NCI-H2227 (cell line): ENCODE results near the gene MYBPC3.
"Not testable (repeated sequence)": the region's sequence is repeated elsewhere in the genome, so short reads cannot be mapped to it uniquely, and the experiment has no call there.

Experiments
- DNase-seq: peaks from one replicate; lab custom pipeline; 2025; ENCODE audit not compliant: unreplicated experiment; lab: John Stamatoyannopoulos, UW

Gene MYBPC3

DNA sequence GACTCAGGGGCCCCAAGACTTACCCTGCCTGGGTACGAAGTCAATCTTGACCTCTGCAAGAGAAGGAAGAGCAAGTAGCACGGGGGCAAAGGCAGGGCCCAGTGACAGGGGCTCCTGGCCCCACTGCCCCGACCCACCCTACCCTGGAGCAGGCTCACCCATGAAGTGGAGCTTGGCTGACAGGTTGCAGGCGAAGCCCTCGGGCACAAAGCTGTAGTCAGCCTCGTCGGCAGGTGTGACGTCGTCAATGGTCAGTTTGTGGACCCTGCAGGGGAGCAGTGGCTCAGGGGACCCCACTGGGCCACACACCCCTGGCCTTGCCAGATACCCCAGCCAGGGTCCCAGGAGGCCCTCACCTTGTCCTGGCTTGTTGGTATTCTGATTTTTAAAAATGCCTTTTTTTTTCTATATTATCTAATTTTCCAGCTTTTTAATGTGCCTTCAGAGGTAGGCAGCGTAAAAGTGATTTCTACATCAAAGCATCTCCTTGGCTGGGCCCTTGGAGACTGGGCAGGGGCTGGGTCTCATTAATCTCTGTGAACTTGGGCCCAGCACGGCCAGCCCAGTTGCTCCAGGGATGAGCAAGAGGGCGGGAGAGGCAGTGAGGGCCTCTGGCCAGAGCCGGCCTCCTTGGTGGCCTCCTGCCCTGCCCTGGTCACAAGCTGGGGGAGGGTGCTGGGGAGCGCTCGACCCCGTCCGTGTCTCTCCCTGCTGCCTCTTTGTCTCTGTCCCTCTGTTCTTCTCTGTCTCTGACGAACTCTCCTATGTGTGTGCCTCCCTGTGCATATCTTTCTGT is 11.3 kb downstream of the MYBPC3 start:
- DNase-seq = no peak

- no peak for DNase-seq
Measured at GRCh38 chr11:47340010-47340409, 12.5 kb downstream of the MYBPC3 start.

GRCh38 chr11:47338396-47339241 is 13.9 kb downstream of the MYBPC3 start:
- DNase-seq = no peak

DNA sequence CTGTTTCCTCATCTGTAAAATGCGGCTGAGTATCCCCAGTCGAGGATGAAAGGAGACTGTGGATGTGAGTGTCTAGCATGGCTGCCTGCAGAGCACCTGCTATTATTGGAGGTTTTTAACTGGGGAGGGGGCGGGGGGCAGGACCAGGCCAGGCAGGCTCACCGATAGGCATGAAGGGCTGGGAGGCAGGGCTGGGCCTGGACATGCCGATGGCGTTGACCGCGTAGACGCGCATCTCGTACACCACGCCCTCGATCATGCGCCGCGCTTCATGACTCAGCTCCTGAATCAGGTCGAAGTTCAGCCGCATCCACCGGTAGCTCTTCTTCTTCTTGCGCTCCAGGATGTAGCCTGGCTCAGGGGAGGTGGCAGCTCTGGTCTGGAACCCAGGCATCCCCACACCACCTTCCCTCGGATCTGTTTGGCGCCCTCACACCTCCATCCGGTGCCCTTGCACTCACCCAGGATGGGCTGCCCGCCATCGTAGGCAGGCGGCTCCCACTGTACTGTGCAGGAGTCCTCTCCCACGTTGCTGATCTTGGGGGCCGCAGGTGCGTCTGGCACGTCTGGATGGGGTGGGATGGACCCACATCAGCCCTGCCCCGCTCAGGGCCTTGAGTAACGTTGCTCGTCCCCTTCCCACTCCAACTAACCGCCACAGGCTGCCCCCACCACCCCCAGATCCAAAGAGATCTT is 15.1 kb downstream of the MYBPC3 start:
- no peak for DNase-seq

DNA sequence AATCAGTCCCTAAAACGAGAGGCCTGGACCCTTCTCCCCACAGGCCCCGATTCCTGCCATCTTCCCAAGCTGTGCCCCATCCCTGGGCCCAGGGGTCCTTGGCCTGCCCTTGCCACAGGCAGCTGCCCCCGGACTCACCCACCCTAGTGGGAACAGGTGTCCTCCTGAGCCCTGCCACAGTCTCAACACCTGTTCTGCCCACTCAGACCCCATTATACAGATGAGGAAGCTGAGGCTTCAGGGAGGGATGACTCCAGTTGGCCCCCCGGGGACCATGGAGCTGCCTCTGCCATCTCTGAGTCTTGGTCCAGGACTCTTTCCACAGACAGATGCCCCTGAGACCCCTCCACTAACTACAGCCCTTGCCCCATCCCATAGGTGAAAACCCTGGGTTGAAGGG is 15.9 kb downstream of the MYBPC3 start:
- no peak for DNase-seq

GRCh38 chr11:47335733-47336132 is 16.8 kb downstream of the MYBPC3 start:
- DNase-seq = no peak

DNA sequence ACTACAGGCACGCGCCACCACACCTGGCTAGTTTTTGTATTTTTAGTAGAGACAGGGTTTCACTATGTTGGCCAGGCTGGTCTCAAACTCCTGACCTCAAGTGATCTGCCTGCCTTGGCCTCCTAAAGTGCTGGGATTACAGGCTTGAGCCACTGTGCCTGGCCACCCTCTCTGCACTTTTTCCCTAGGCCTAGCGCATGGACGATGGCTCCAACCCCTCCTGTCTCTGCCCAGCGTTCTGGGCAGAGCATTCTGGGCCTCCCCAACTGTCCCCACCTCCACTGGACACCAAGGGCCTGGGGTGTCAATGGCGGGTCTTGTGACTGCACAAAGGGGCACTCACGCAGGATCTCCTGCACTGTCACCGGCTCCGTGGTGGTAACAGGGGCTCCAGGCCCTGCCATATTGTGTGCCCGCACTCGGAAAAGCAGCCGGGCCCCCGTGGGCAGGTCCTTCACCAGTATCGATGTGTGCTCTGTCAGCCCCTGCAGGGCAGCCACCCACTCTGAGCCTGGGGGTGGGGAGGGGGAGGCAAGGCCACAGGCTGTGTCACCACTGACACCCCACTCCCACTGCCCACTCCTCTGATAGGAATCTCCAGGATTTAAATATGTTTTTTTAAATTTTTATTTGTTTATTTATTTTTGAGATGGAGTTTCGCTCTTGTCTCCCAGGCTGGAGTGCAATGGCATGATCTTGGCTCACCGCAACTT is 17.6 kb downstream of the MYBPC3 start:
- not testable (repeated sequence) for DNase-seq

DNA sequence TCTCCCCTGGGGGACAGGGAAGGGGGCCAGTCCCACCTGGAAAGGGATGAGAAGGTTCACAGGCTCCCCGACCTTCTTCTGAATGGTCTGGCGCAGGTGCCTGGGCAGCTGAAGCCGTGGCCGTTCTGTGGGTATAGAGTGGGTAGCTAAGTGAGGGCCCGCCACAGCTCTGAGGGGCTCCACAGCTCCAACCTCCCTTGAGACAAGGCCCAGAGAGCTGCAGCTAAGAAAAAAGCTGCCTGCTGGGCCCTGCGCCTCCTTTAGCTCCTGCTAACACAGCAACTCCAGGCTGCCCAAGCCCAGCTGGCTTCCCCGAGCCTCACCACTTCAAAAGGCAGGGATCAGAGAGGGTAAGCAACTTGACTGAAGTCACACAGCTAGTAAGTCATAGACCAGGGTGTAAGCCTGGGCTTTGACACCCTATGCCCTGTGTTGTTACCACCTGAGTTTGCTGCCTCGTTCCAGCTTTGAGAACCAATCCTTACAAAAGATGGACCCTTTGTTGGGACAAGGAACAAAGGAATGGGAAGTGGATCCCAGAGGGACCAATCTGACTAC is 18.5 kb downstream of the MYBPC3 start:
- DNase-seq = no peak

GRCh38 chr11:47333526-47333845 is 19.0 kb downstream of the MYBPC3 start:
- DNase-seq = no peak

DNA sequence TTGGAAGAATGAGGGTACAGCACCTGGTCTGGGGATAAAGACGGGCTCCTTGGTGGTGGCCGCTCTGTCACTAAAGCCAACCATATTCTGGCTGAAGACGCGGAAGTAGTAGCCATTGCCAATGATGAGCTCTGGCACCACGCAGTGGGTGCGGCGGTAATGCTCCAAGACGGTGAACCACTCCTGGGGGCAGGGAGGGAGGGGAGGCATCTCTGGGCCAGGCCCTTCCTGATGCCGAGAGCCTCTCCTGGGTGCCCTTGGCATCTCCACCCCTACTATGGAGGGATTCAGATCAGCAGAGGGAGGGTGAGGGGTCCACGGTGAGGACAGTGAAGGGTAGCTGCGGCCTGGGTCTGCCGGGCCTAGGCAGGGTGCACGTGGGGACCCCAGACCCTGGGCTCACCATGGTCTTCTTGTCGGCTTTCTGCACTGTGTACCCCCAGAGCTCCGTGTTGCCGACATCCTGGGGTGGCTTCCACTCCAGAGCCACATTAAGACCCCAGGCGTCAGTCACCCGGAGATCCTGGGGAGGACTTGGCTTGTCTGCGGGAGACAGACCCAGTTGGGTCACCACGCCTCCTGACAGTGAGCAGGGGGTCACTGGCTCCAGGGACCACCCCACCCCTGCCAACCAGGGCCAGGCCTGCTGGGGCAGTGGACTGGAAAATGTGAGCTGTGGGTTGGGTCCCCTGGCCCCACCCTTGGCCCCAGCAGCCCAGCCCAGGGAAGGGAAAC is 19.5 kb downstream of the MYBPC3 start:
- DNase-seq = no peak

GRCh38 chr11:47332303-47332711 is 20.2 kb downstream of the MYBPC3 start:
- no peak for DNase-seq

- no peak for DNase-seq
Measured at GRCh38 chr11:47331454-47332302, 20.8 kb downstream of the MYBPC3 start.

DNA sequence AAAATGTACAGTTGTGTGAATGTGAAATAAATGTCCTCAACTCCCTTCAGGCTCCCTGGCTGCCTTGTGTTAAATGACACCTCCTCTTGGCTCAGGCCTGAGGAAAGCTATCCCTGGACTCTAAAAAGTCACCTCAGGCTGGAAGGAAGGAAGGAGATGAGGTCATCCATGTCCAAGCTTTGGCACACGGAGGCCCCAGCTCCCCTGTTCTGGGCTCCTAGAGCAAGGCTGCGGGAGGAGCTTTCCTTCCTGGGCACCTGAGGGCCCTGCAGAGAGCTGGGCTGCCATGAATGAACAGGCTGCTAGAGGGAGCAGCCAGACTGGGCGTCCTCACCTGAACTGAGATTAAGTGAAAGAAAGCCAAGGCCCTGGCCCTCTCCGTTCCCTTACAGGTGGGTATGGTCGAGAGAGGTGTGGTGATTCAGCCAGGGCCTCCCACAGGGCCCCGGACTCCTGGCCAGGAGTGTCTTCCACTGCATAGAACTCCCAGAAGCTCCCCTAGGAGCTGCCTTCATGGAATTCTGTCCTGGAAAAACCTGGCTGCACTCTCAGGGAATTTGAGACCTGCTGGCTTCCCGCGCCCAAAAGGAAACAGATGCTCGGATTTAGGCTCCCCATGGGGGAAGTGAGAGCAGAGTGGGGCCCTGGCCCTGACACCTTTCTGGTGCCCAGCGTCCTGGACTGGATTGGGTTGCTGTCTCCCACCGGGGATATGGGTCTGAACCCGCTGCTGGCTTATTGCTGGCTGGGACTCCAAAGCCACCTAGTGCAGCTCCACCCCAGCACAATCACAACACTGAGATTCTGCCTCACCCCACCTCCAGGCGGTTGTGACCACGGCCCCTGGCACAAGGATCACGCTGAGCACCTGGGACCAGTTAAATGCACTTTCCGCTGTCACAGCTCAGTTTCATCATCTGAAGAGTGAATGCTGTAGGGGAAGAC is 22.2 kb downstream of the MYBPC3 start:
- DNase-seq = no peak

DNA sequence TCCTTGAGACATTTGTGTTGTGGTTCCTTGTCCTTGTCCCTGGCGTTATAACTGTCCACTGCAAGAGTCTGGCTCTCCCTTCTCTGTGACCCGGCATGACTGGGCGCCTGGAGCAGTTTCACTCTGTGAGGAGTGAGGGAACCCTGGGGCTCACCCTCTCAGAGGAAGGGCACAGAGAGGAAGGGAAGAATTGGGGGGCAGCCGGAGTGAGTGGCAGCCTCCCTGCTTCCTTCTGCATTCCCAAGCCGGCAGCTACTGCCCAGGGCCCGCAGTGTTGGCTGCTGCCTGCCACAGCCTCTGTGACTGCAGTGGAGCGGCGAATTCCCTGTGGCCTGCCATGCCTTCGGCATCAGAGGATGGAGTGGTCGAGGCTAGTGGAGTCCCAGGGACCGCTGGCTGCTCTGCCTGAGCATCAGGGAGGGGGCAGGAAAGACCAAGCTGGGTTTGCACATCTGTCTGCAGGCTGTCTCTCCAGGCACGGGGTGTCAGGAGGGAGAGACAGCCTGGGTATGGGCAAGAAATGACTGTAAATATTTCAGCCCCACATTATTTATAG is 23.0 kb downstream of the MYBPC3 start:
- no peak for DNase-seq

- DNase-seq = no peak
Measured at GRCh38 chr11:47328449-47329390, 23.8 kb downstream of the MYBPC3 start.

DNA sequence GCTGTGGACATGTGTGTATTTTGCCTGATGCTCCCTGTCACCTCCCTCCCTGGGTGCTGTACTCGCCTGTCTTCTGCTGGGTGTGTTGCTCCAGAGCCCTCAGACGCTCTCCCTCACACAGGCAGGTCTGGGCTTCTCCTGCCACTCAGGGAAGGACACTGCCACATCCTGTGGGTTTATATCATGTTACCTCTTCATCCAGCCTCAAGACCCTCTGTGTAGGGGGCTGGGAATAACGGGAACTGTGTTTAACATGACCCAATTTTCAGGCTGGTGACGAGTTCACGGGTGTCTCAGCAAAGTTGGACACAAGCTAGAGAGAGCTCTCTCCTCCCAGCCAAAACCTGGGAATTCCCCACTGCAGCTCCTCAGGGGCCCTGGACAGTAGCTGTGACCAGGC is 24.6 kb downstream of the MYBPC3 start:
- no peak for DNase-seq

DNA sequence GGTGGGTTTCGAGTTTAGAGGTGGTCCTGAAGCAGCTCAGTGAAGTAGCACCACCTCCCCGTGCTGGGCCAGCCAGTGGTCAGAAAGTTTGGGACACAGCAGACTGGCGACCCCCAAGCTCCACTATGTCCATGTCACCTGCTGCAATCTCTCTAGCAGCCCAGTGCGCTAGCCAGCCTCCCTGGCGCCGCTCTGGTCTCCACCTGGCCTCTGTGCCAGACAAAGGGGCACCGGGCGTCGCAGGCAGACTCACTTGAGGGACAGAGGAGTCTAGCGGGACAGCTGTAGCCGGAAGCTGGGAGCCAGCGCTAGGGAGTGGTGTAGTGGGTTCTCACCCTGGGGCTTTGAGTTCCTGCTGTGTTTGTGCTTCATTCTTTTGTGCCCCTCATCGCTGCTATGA is 25.5 kb downstream of the MYBPC3 start:
- DNase-seq = no peak
